ENCODE data around the gene SLC25A11. TPM values are rescaled to one million over a fixed set of nuclear protein-coding genes. Genes with fewer than 3 reads are reported as not detected.

Gene SLC25A11
- total and polyA plus RNA-seq, 2 donors (not counting 1 experiment from before 2014, with no cell fraction given): 32.3 to 44.4 TPM

GRCh38 chr17:4970273-4970672, 30.4 kb upstream of the SLC25A11 start:
- peak overlapping the region; percentile 73 for H3K27ac Mint-ChIP-seq
- no peak overlapping the region for H3K4me2 ChIP-seq (replicated peaks; ENCODE audit: low read depth, low read length, poor library complexity, severe bottlenecking)

More at GRCh38 chr17:4970273-4970672, 30.4 kb upstream of the SLC25A11 start:
- Histone ChIP-seq H3K79me2 (ENCODE audit: control insufficient read depth, insufficient read depth, low read length) (peaks cover 18% of the 10 kb centered on the region), H3K27ac (ENCODE audit: low read length in 2 of 2) (no peak overlapping the region), H4K20me1 (ENCODE audit: control insufficient read depth, insufficient read depth, low read length, poor library complexity, severe bottlenecking) (no peaks in the 10 kb centered on the region), H3K36me3 (replicated peaks in 1 of 2; ENCODE audit: control extremely low read depth in 1 of 2, control insufficient read depth in 1 of 2, extremely low read depth in 1 of 2, insufficient read depth in 2 of 2, low read length in 1 of 2) (peaks cover 0 to 33% of the 10 kb centered on the region in 2 experiments), H3K9ac (ENCODE audit: low read length) (no peak overlapping the region), H3K4me1 (ENCODE audit: control insufficient read depth in 2 of 2, insufficient read depth in 2 of 2, low read length in 2 of 2) (peaks cover 17 to 22% of the 10 kb centered on the region in 2 donors), H3K4me3 (ENCODE audit: control extremely low read depth in 1 of 5, extremely low read depth in 1 of 5, insufficient read depth in 1 of 5, low read depth in 2 of 5, low read length in 4 of 5) (no peak overlapping the region), H3K9me3 (ENCODE audit: control extremely low read depth in 1 of 3, control insufficient read depth in 2 of 3, insufficient read depth in 1 of 3, low read length in 2 of 3) (no peaks in the 10 kb centered on the region), H3K27me3 (replicated peaks in 1 of 4; ENCODE audit: control extremely low read depth in 1 of 4, control insufficient read depth in 3 of 4, insufficient read depth in 4 of 4, low read length in 3 of 4) (no peaks in the 10 kb centered on the region), H2AFZ (ENCODE audit: insufficient read depth, low read depth, low read length, poor library complexity, severe bottlenecking) (no peak overlapping the region)
- Mint-ChIP-seq H3K9me3 (ENCODE audit: insufficient read depth) (no peaks in the 10 kb centered on the region), H3K27me3 (no peaks in the 10 kb centered on the region), H3K4me1 (peaks cover 13% of the 10 kb centered on the region), H3K4me3 (no peak overlapping the region)
- CTCF ChIA-PET: interaction anchor here (1.0 to 4.3 kb wide), 2 partner anchors 16 to 62 kb away, joined by 3 to 32 read pairs; no protein-coding TSS in a partner anchor
- TF ChIP-seq EZH2 (IDR thresholded peaks at IDR 0.05; ENCODE audit: borderline replicate concordance, insufficient read depth, low read depth, low read length, poor library complexity, severe bottlenecking): no peak
- no peak for TF ChIP-seq CTCF (IDR thresholded peaks at IDR 0.05)
- POLR2A ChIA-PET: interaction anchor here (0.6 to 1.3 kb wide), 3 partner anchors 9 to 30 kb away, joined by 3 to 8 read pairs (median 4); partner anchors contain the start of genes PFN1, RNF167 and SLC25A11
- ATAC-seq (ENCODE audit: low read depth) (no peak), DNase-seq (no peak)
- WGBS (ENCODE audit: insufficient coverage): 98% methylated on average over 7 of the region's 8 CpGs
- intact Hi-C loops (cut with micrococcal nuclease): no loop called here

Measured in B cell (primary cell).